GM23338 (cell line): ENCODE data around the gene PARP14.

ENCODE experiments used
- CREB1 ChIP-seq: fragments of 250-450 bp; sonication (Bioruptor Pico); IDR thresholded peaks from 2 replicates; pipeline ENCODE4 v1.5.0; 2020; ENCODE audit warnings: low read depth, mild to moderate bottlenecking, moderate library complexity
- CTCF ChIP-seq, 2 experiments: fragments of 200-600 bp in 1 of 2; sonication (generic) in 1 of 2; conservative IDR thresholded peaks; 2 replicates each; pipeline versions ENCODE4 v1.5.1 to v1.6.1; 2016 to 2017; ENCODE audit warnings: antibody characterized with exemption in 2 of 2, low read depth in 2 of 2, mild to moderate bottlenecking in 2 of 2, moderate library complexity in 1 of 2
- EZH2 ChIP-seq: fragments of 200-600 bp; sonication (generic); IDR thresholded peaks from one replicate; pipeline ENCODE4 v1.8.0; 2017; ENCODE audit warnings: antibody characterized with exemption, mild to moderate bottlenecking, low read depth; ENCODE audit not compliant: unreplicated experiment
- EZH2phosphoT487 ChIP-seq: fragments of 200-600 bp; sonication (generic); IDR thresholded peaks from one replicate; pipeline ENCODE4 v1.8.1; 2018; ENCODE audit warnings: antibody characterized with exemption; ENCODE audit not compliant: unreplicated experiment
- JUNB ChIP-seq: IDR thresholded peaks from one replicate; pipeline ENCODE4 v1.6.1; 2016; ENCODE audit warnings: antibody characterized with exemption; ENCODE audit not compliant: unreplicated experiment
- NANOG ChIP-seq: IDR thresholded peaks from 2 replicates; pipeline ENCODE4 v1.6.1; 2016; ENCODE audit warnings: antibody characterized with exemption, borderline replicate concordance
- POLR2AphosphoS5 ChIP-seq: IDR thresholded peaks from 2 replicates; pipeline ENCODE4 v1.6.1; 2016; ENCODE audit warnings: antibody characterized with exemption, low read depth
- STAT1 ChIP-seq: IDR thresholded peaks from one replicate; pipeline ENCODE4 v1.6.1; 2016; ENCODE audit warnings: antibody characterized with exemption; ENCODE audit not compliant: unreplicated experiment
- ZNF462 ChIP-seq: fragments of 250-450 bp; sonication (Bioruptor Pico); IDR thresholded peaks from 2 replicates; pipeline ENCODE4 v1.5.0; 2020; ENCODE audit warnings: mild to moderate bottlenecking, moderate library complexity
- TF ChIP-seq, protein P1 (sequence below): IDR thresholded peaks from one replicate; pipeline ENCODE4 v1.6.1; 2018; ENCODE audit warnings: antibody characterized with exemption; ENCODE audit not compliant: unreplicated experiment
- TF ChIP-seq, protein P2 (sequence below): IDR thresholded peaks from 2 replicates; pipeline ENCODE4 v1.6.1; 2016; ENCODE audit warnings: antibody characterized with exemption

- TF ChIP-seq CTCF (conservative IDR thresholded peaks at IDR 0.05; ENCODE audit: low read depth in 2 of 2) (no peak), CREB1 (CRISPR knock-in tag) (no peak), EZH2 (no peak), POLR2AphosphoS5 (no peak), EZH2phosphoT487 (no peak), NANOG (no peak), ZNF462 (no peak), JUNB (no peak), STAT1 (no peak)
- TF ChIP-seq, protein P1, sequence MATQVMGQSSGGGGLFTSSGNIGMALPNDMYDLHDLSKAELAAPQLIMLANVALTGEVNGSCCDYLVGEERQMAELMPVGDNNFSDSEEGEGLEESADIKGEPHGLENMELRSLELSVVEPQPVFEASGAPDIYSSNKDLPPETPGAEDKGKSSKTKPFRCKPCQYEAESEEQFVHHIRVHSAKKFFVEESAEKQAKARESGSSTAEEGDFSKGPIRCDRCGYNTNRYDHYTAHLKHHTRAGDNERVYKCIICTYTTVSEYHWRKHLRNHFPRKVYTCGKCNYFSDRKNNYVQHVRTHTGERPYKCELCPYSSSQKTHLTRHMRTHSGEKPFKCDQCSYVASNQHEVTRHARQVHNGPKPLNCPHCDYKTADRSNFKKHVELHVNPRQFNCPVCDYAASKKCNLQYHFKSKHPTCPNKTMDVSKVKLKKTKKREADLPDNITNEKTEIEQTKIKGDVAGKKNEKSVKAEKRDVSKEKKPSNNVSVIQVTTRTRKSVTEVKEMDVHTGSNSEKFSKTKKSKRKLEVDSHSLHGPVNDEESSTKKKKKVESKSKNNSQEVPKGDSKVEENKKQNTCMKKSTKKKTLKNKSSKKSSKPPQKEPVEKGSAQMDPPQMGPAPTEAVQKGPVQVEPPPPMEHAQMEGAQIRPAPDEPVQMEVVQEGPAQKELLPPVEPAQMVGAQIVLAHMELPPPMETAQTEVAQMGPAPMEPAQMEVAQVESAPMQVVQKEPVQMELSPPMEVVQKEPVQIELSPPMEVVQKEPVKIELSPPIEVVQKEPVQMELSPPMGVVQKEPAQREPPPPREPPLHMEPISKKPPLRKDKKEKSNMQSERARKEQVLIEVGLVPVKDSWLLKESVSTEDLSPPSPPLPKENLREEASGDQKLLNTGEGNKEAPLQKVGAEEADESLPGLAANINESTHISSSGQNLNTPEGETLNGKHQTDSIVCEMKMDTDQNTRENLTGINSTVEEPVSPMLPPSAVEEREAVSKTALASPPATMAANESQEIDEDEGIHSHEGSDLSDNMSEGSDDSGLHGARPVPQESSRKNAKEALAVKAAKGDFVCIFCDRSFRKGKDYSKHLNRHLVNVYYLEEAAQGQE = no peak
- TF ChIP-seq, protein P2, sequence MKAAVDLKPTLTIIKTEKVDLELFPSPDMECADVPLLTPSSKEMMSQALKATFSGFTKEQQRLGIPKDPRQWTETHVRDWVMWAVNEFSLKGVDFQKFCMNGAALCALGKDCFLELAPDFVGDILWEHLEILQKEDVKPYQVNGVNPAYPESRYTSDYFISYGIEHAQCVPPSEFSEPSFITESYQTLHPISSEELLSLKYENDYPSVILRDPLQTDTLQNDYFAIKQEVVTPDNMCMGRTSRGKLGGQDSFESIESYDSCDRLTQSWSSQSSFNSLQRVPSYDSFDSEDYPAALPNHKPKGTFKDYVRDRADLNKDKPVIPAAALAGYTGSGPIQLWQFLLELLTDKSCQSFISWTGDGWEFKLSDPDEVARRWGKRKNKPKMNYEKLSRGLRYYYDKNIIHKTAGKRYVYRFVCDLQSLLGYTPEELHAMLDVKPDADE = no peak
Measured at GRCh38 chr3:122719273-122719921, 38.8 kb downstream of the PARP14 start.
